GM19035 (cell line): Measurements from ENCODE around the gene TGFBRAP1.

Source experiments
- ATAC-seq: cut with Tn5 transposase; IDR thresholded peaks from one replicate; pipeline ENCODE4 v1.9.1; 2021; ENCODE audit not compliant: unreplicated experiment

TGFBRAP1 gene

GRCh38 chr2:105321875-105322646 is 7.5 kb downstream of the TGFBRAP1 start:
- no peak for ATAC-seq

- ATAC-seq = no peak
Observed at GRCh38 chr2:105320651-105321215, 8.8 kb downstream of the TGFBRAP1 start.

- ATAC-seq = no peak
Observed at GRCh38 chr2:105317937-105318336, 11.6 kb downstream of the TGFBRAP1 start.

DNA sequence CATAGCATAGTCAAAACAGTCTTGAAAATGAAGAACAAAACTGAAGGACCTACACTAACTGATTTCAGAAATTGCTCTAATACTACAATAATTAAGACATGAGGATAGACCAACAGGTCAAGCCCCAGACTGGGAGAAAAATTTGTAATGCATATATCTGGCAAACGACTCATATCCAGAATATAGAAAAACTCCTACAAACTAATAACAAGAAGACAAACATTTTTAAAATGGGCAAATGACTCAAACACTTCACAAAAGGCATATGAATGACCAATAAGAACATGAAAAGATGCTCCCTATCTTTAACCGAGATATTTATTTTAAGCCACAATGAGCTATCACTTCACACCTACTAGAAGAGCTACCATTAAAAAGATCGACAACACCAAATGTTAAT is 14.2 kb downstream of the TGFBRAP1 start:
- peak; percentile 64 for ATAC-seq

- ATAC-seq = peak; percentile 43
Observed at GRCh38 chr2:105313877-105314276, 15.7 kb downstream of the TGFBRAP1 start.

DNA sequence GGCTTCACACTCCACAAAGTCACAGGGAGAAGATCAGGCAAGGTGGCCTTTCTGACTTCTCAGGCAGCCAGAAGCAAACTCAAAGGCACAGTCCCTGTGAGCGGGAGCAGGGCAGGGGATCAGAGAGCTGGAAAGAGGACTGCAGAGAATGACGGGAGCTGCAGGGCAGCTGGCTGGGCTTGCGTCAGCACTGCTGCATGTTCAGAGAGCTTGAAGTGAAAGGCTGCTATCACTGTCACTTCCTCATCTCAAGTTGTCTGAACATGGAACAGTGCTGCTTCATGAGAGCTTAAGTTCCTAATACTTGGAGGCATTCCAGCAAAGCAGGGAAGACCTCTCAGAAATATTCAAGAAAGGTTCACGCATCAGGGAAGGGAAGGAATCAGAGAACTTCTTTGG is 20.4 kb downstream of the TGFBRAP1 start:
- no peak for ATAC-seq

DNA sequence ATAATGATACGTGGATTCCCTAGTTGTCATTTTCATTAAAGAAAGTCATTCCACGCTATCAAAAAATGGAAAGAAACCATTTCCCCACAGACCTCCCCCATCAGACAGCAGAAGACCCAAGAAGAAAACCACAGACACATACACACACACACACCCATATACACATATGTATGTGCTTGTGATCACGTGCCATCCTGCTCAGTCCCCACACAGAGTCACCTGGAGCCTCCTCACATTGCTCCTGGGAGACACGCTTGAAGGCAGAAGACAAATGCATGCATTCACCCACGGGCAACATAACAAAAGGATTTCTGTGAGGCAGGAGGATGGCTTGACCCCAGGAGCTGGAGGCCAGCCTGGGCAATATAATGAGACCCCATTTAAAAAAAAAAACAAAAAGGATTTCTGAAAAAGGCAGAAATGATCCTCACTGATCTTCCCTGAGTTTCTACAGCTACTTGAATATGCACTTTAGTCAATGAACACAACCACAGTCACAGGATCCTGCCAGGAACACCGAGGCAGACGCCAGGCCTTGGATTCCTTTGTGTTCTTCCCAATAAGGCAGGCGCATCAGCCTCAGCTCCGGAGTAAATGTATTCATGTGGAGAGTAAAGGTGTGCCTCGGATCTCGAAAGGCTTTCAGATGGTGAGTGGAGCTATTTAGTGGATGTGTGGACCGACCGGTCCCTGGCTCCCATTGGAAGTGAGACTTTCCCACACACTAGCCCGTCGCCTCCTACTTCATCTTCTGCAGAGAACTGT is 21.0 kb downstream of the TGFBRAP1 start:
- no peak for ATAC-seq

GRCh38 chr2:105307962-105308361 is 21.6 kb downstream of the TGFBRAP1 start:
- ATAC-seq = no peak

- ATAC-seq = no peak
Observed at GRCh38 chr2:105307550-105307949, 22.0 kb downstream of the TGFBRAP1 start.

GRCh38 chr2:105307146-105307545 is 22.4 kb downstream of the TGFBRAP1 start:
- no peak for ATAC-seq

- ATAC-seq = no peak
Observed at GRCh38 chr2:105301646-105302045, 27.9 kb downstream of the TGFBRAP1 start.

GRCh38 chr2:105299290-105299689 is 30.2 kb downstream of the TGFBRAP1 start:
- no peak for ATAC-seq

GRCh38 chr2:105298017-105298416 is 31.5 kb downstream of the TGFBRAP1 start:
- no peak for ATAC-seq

- ATAC-seq = no peak
Observed at GRCh38 chr2:105297216-105297615, 32.3 kb downstream of the TGFBRAP1 start.

DNA sequence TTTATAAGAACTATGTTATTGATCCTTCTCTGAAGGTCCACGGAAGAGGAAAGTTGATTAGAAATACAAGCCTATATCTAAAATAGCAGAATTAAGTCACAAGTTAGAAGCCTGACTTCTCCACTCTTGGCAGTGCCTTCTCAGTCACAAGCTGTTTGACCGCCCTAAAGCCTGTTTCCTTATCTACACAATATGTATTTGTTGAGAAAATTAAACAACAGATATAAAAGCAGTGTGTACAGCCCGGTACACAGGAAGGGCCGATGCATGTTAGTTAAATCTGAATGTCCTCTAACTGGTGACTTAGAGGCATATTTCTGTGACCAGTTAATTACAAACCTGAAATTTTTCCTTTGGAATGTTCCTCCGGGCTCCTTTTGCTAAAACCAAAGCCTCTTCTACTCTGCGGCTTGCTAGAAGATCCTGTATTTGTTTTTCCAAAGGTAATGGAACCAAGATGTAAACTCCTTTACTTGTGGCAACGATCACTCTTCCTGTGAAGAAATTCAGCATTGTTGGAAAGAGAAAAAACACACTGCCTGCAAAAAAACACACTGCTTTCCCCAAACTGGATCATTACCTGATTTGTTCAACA is 33.4 kb downstream of the TGFBRAP1 start:
- ATAC-seq = no peak

DNA sequence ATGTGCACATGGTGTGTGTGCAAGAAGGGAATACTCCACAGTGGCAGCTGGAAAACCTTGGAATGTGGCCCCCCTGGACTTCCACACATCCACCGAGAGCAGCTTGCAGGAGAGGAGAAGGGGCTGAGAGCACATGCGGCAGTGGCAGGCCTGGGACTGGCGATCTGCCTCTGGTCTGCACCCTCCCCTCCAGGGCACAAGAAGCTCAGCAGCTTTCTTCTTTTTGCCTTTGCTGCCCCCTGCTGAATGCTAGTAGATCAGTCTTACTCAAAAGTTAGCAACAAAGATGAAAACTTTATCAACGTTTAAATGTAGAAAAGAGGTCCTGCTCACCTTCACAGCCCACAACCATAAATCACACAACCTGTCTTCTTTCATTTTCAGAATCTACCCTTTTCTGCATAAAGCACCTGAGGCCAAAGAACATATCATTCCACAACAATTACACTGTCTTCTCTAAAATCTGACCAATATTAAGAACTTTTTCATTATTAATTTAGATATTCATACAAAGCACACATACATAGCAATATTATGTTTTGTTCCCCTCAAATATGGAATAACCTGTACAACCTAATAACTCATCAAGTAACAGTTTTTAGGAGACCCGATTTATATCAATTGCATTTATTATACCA is 34.6 kb downstream of the TGFBRAP1 start:
- no peak for ATAC-seq

DNA sequence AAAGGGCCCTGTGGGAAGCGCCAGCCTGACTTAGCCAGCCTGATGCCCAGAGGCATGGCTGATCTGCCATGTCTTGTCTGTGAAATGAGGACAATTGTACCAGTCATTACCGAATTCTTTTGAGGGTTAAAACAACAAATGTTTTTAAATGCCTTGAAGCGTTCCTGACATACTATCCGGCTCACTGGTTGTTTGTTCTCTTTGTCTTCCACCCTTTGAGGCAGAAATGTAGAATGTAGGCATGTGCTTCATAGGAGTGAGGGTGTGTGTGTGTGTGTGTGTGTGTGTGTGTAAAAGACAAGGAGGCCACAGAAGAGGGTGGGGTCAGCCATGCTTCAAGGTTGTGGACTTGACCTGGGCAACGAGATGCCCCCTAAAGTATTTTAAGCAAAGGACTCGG is 35.5 kb downstream of the TGFBRAP1 start:
- ATAC-seq = no peak

- no peak for ATAC-seq
Observed at GRCh38 chr2:105291981-105292380, 37.6 kb downstream of the TGFBRAP1 start.

- no peak for ATAC-seq
Observed at GRCh38 chr2:105290981-105291660, 38.4 kb downstream of the TGFBRAP1 start.

- peak; percentile 16 for ATAC-seq
Observed at GRCh38 chr2:105288133-105288532, 41.4 kb downstream of the TGFBRAP1 start.

DNA sequence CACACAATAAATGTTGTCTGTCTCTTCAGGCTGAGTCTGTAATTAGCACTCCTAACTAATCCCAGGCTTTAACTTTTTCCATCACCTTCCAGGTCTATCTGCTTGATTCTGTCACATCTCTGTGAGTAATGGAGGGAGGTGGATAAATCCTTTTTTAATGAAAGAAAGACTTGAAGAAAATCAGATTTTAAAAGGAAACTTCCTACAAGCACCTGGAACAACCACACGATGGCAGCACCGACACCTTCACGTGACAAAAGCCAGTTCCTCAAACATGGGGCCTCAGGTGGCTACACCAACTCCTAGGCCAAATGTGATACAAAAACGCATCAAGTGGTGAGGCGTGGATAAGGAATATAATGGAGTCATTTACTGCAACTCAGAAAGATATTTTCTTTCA is 41.8 kb downstream of the TGFBRAP1 start:
- peak; percentile 70 for ATAC-seq
